SK-N-SH (cell line): ENCODE measurements around the gene HERC4. TPM values are rescaled to one million over a fixed set of nuclear protein-coding genes. Genes with fewer than 3 reads are reported as not detected.
"Not testable (repeated sequence)": the region's sequence is repeated elsewhere in the genome, so short reads cannot be mapped to it uniquely, and the experiment has no call there.

Experiments used
- CTCF ChIA-PET: fragments of 300-600, 350-600 bp; formaldehyde crosslinking; extraction: SDS; loops from one replicate; lab custom pipeline; 2021; lab: Yijun Ruan, JAX
- POLR2A ChIA-PET: fragments of 350-600 bp; sonication (Branson Sonifier 250); formaldehyde crosslinking; extraction: SDS; loops from one replicate; lab custom pipeline; 2020; ENCODE audit warnings: antibody characterized with exemption, inconsistent platforms; lab: Yijun Ruan, JAX
- DNase-seq: peaks from one replicate; pipeline ENCODE4 v3.0.0; 2012
- H2AFZ ChIP-seq: fragments of 200-600 bp; sonication (generic); 2 replicates; pipeline ENCODE4 v1.8.1; 2016; ENCODE audit warnings: antibody characterized with exemption, mild to moderate bottlenecking, low read depth
- H3F3A ChIP-seq: fragments of 200-600 bp; sonication (generic); replicated peaks from 2 replicates; pipeline ENCODE3; 2016; ENCODE audit warnings: antibody characterized with exemption, mild to moderate bottlenecking; ENCODE audit not compliant: insufficient read depth
- H3K27ac ChIP-seq, 2 experiments: fragments of 200-500 bp in 1 of 2; fragments of 200-600 bp in 1 of 2; sonication (Bioruptor generic) in 1 of 2; sonication (generic), shearing (Covaris generic) in 1 of 2; 2 replicates each; pipeline versions ENCODE4 v1.5.1 to v1.6.1; 2014 to 2016; ENCODE audit warnings: low read depth in 2 of 2, inconsistent platforms in 1 of 2, low read length in 1 of 2, mild to moderate bottlenecking in 1 of 2, mixed read lengths in 1 of 2
- H3K27me3 ChIP-seq: fragments of 200-600 bp; sonication (generic), shearing (Covaris generic); 2 replicates; pipeline ENCODE4 v1.6.1; 2016; ENCODE audit warnings: mixed run types; ENCODE audit not compliant: insufficient read depth
- H3K36me3 ChIP-seq, 2 experiments: fragments of 200-500 bp in 1 of 2; fragments of 200-600 bp in 1 of 2; sonication (Bioruptor generic) in 1 of 2; sonication (generic) in 1 of 2; replicated peaks in 1 of 2; 2 replicates each; pipeline versions ENCODE3 to v1.5.1; 2014 to 2016; ENCODE audit warnings: low read length in 1 of 2, mild to moderate bottlenecking in 1 of 2; ENCODE audit not compliant: insufficient read depth in 2 of 2, control insufficient read depth in 1 of 2
- H3K4me1 ChIP-seq, 2 experiments: fragments of 200-500 bp in 1 of 2; fragments of 200-600 bp in 1 of 2; sonication (Bioruptor generic) in 1 of 2; sonication (generic), shearing (Covaris generic) in 1 of 2; 2 replicates each; pipeline versions ENCODE4 v1.5.1 to v1.6.1; 2014 to 2016; ENCODE audit warnings: low read depth in 1 of 2, low read length in 1 of 2, mixed run types in 1 of 2; ENCODE audit not compliant: insufficient read depth in 2 of 2, control insufficient read depth in 1 of 2
- H3K4me2 ChIP-seq: fragments of 200-600 bp; sonication (generic), shearing (Covaris generic); 2 replicates; pipeline ENCODE4 v1.6.1; 2017; ENCODE audit warnings: mixed run types
- H3K4me3 ChIP-seq, 2 experiments: fragments of 200-500 bp in 1 of 2; fragments of 200-600 bp in 1 of 2; sonication (Bioruptor generic) in 1 of 2; sonication (generic), shearing (Covaris generic) in 1 of 2; 2 replicates each; pipeline versions ENCODE4 v1.5.1 to v1.8.1; 2014 to 2016; ENCODE audit warnings: low read depth in 2 of 2, inconsistent platforms in 1 of 2, low read length in 1 of 2, mild to moderate bottlenecking in 1 of 2, mixed read lengths in 1 of 2, moderate library complexity in 1 of 2
- H3K79me2 ChIP-seq: fragments of 200-600 bp; sonication (generic); 2 replicates; pipeline ENCODE4 v1.8.1; 2017; ENCODE audit warnings: mild to moderate bottlenecking; ENCODE audit not compliant: insufficient read depth
- H3K9ac ChIP-seq: fragments of 200-600 bp; sonication (generic); 2 replicates; pipeline ENCODE4 v1.6.1; 2017; ENCODE audit warnings: mixed run types
- H3K9me2 ChIP-seq: fragments of 200-600 bp; sonication (generic); 2 replicates; pipeline ENCODE4 v1.6.1; 2017; ENCODE audit warnings: mixed run types
- H3K9me3 ChIP-seq: fragments of 200-600 bp; sonication (generic); 2 replicates; pipeline ENCODE4 v1.6.1; 2017; ENCODE audit warnings: mixed run types, mild to moderate bottlenecking, moderate library complexity
- H4K20me1 ChIP-seq: fragments of 200-600 bp; sonication (generic); 2 replicates; pipeline ENCODE4 v1.6.1; 2017; ENCODE audit warnings: mild to moderate bottlenecking, mixed run types; ENCODE audit not compliant: insufficient read depth
- CHD2 ChIP-seq: fragments of 150-350 bp; IDR thresholded peaks from 2 replicates; pipeline ENCODE4 v1.6.1; 2018; ENCODE audit warnings: low read length; ENCODE audit not compliant: partially characterized antibody
- ELF1 ChIP-seq: IDR thresholded peaks from 2 replicates; pipeline ENCODE4 v1.4.0; 2012
- EP300 ChIP-seq, 2 experiments: IDR thresholded peaks; 2 replicates each; pipeline versions ENCODE4 v1.4.0 to v1.6.1; 2012; ENCODE audit warnings: borderline replicate concordance in 1 of 2, low read depth in 1 of 2, low read length in 1 of 2
- EZH2phosphoT487 ChIP-seq: fragments of 200-600 bp; sonication (generic); IDR thresholded peaks from 2 replicates; pipeline ENCODE4 v1.6.1; 2017; ENCODE audit warnings: low read depth, mixed run types, mild to moderate bottlenecking, antibody characterized with exemption, moderate library complexity, borderline replicate concordance
- GATA2 ChIP-seq: sonication (generic); formaldehyde crosslinking; IDR thresholded peaks from 2 replicates; pipeline ENCODE4 v1.5.0; 2020; ENCODE audit warnings: mild to moderate bottlenecking, missing genetic modification reagents
- MEF2A ChIP-seq: IDR thresholded peaks from 2 replicates; pipeline ENCODE4 v1.4.0; 2012; ENCODE audit warnings: low read depth, borderline replicate concordance
- NFIC ChIP-seq: IDR thresholded peaks from 2 replicates; pipeline ENCODE4 v1.4.0; 2012; ENCODE audit warnings: borderline replicate concordance
- POLR2AphosphoS5 ChIP-seq: IDR thresholded peaks from 2 replicates; pipeline ENCODE4 v1.6.1; 2012; ENCODE audit warnings: low read depth, low read length
- RXRA ChIP-seq: IDR thresholded peaks from 2 replicates; pipeline ENCODE4 v1.4.0; 2012; ENCODE audit warnings: low read depth, mild to moderate bottlenecking, borderline replicate concordance
- TAF1 ChIP-seq: IDR thresholded peaks from 2 replicates; pipeline ENCODE4 v1.6.1; 2012; ENCODE audit warnings: low read depth, mild to moderate bottlenecking, low read length, moderate library complexity, borderline replicate concordance
- TEAD4 ChIP-seq: IDR thresholded peaks from 2 replicates; pipeline ENCODE4 v1.4.0; 2012; ENCODE audit warnings: mild to moderate bottlenecking, borderline replicate concordance; ENCODE audit not compliant: insufficient read depth
- YY1 ChIP-seq: IDR thresholded peaks from 2 replicates; pipeline ENCODE4 v1.4.0; 2012; ENCODE audit warnings: low read depth, mild to moderate bottlenecking
- WGBS: methylation state at CpG from one replicate; pipeline ENCODE4 v1.1.6; 2017; ENCODE audit warnings: low lambda C conversion rate; 5-methylcytosine and 5-hydroxymethylcytosine counted together
- polyA plus RNA-seq, 3 experiments: library from polyadenylated mRNA; depleted of rRNA; stranded (reverse); fragments of >200 nt; gene quantifications; 2 replicates each; pipeline ENCODE4 v1.2.3, GENCODE V29; 2012
- TF ChIP-seq, protein P1 (sequence below): IDR thresholded peaks from 2 replicates; pipeline ENCODE4; 2012
- TF ChIP-seq, protein P2 (sequence below): IDR thresholded peaks from 2 replicates; pipeline ENCODE4 v1.6.1; 2012; ENCODE audit warnings: mild to moderate bottlenecking, low read depth, low read length, moderate library complexity
- TF ChIP-seq, protein P3 (sequence below): IDR thresholded peaks from 2 replicates; pipeline ENCODE4 v1.4.0; 2012; ENCODE audit warnings: low read depth
- TF ChIP-seq, protein P4 (sequence below): fragments of 200-600 bp; sonication (generic); IDR thresholded peaks from 2 replicates; pipeline ENCODE4 v1.6.1; 2017; ENCODE audit warnings: antibody characterized with exemption, mild to moderate bottlenecking, moderate library complexity

Gene HERC4
- polyA plus RNA-seq, 1 of the 3 experiments (the other 2 are of a cell fraction), result 16.2 TPM

DNA sequence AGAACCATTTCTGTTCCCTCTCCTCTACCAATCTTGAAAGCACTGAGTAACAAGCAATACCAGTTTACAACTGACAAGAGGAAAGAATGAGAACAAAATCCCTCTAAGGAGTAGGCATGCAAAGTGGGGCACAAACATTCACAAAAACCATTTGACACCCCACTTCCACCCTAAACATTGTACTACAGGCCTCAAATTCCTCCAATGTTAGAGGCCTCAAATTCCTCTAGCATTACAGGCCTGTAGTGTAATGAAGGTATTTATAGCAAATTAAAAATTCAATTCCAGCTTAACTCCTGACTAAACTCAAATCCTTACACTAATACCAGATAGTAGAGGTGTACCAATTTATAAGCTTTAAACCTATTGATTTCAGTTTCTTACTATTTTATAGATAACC lies 105.2 kb downstream of the HERC4 start:
- ChIA-PET POLR2A (no interaction called here), CTCF (interaction anchor here (0.6 kb wide), 1 partner anchor 68 kb away, joined by 3 read pairs; no protein-coding TSS in a partner anchor)
- Histone ChIP-seq H3K36me3 (peaks cover 40 to 90% of the 10 kb centered on the region in 2 experiments), H3F3A (no peaks in the 10 kb centered on the region), H3K27ac (no peak overlapping the region), H3K4me1 (no peaks in the 10 kb centered on the region), H3K4me3 (no peak overlapping the region), H3K4me2 (no peak overlapping the region), H3K27me3 (no peaks in the 10 kb centered on the region), H3K9ac (no peak overlapping the region), H3K9me2 (0 out of 2 replicates have a peak, but pooled peaks cover 4% of the 10 kb centered on the region), H3K79me2 (peaks cover 30% of the 10 kb centered on the region), H4K20me1 (no peaks in the 10 kb centered on the region), H3K9me3 (peaks cover 13% of the 10 kb centered on the region; the same call in 1 of the 2 replicates), H2AFZ (no peak overlapping the region)
- DNase-seq, result no peak
- no peak for TF ChIP-seq NFIC

DNA sequence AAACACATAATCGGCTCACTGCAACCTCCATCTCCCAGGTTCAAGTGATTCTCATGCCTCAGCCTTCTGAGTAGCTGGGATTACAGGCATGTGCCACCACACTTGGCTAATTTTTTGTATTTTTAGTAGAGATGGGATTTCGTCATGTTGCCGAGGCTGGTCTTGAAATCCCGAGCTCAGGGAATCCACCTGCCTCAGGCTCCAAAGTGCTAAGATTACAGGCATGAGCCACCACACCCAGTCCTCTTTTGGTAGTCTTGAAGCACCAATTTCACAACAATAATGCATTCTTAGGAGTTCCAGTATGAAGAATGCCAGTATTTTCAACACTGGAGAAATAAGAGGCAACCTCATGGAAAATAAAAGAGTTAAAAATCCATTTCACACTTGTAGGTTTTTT lies 109.0 kb downstream of the HERC4 start:
- H3K27ac ChIP-seq, H2AFZ ChIP-seq, POLR2A ChIA-PET, H3F3A ChIP-seq, H4K20me1 ChIP-seq, H3K9me2 ChIP-seq, H3K27me3 ChIP-seq, H3K9me3 ChIP-seq, H3K9ac ChIP-seq, H3K4me1 ChIP-seq, H3K4me3 ChIP-seq, H3K4me2 ChIP-seq, CTCF ChIA-PET, DNase-seq: not testable (repeated sequence)
- 88% methylated on average over 4 of the region's 4 CpGs for WGBS
- Histone ChIP-seq H3K36me3 (peaks cover 49 to 85% of the 10 kb centered on the region in 2 experiments), H3K79me2 (peaks cover 26% of the 10 kb centered on the region)

DNA sequence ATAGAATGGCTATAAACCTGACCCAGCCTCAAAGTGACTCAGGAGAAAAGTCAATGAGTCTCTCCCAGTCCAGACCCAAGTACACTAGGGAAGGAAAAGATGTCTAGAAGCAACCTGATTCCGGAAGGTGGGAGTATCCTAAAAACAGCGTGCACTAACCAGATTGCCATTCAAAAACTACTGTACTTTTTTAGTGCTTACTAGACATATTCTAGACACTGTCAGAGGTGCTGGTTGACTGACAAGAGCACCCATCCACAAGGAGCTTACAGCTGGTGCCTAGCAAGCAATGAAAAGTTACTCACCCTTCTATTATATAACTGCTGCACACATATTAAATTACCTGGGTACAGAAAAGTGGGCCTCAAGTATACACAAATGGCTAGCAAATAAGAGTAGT lies 109.6 kb downstream of the HERC4 start:
- H3K4me2 ChIP-seq, result no peak overlapping the region
- no peak overlapping the region for H3K9ac ChIP-seq
- H3K4me1 ChIP-seq, result no peaks in the 10 kb centered on the region
- H4K20me1 ChIP-seq, result no peaks in the 10 kb centered on the region
- peaks cover 23% of the 10 kb centered on the region for H3K79me2 ChIP-seq
- peaks cover 53 to 80% of the 10 kb centered on the region in 2 experiments for H3K36me3 ChIP-seq
- POLR2A ChIA-PET, result no interaction called here
- H3K4me3 ChIP-seq, result no peak overlapping the region
- DNase-seq, result no peak
- H2AFZ ChIP-seq, result no peak overlapping the region
- CTCF ChIA-PET, result no interaction called here
- H3F3A ChIP-seq, result no peaks in the 10 kb centered on the region
- WGBS, result 95% methylated on average over 2 of the region's 2 CpGs
- no peak overlapping the region for H3K27ac ChIP-seq
- 0 out of 2 replicates have a peak, but pooled peaks cover 4% of the 10 kb centered on the region for H3K9me2 ChIP-seq
- no peaks in the 10 kb centered on the region for H3K9me3 ChIP-seq
- H3K27me3 ChIP-seq, result no peaks in the 10 kb centered on the region
- TF ChIP-seq, protein P1, sequence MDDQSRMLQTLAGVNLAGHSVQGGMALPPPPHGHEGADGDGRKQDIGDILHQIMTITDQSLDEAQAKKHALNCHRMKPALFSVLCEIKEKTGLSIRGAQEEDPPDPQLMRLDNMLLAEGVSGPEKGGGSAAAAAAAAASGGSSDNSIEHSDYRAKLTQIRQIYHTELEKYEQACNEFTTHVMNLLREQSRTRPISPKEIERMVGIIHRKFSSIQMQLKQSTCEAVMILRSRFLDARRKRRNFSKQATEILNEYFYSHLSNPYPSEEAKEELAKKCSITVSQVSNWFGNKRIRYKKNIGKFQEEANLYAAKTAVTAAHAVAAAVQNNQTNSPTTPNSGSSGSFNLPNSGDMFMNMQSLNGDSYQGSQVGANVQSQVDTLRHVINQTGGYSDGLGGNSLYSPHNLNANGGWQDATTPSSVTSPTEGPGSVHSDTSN, result no peak
- TF ChIP-seq NFIC, result no peak
- TF ChIP-seq ELF1, result no peak
- TF ChIP-seq, protein P2, sequence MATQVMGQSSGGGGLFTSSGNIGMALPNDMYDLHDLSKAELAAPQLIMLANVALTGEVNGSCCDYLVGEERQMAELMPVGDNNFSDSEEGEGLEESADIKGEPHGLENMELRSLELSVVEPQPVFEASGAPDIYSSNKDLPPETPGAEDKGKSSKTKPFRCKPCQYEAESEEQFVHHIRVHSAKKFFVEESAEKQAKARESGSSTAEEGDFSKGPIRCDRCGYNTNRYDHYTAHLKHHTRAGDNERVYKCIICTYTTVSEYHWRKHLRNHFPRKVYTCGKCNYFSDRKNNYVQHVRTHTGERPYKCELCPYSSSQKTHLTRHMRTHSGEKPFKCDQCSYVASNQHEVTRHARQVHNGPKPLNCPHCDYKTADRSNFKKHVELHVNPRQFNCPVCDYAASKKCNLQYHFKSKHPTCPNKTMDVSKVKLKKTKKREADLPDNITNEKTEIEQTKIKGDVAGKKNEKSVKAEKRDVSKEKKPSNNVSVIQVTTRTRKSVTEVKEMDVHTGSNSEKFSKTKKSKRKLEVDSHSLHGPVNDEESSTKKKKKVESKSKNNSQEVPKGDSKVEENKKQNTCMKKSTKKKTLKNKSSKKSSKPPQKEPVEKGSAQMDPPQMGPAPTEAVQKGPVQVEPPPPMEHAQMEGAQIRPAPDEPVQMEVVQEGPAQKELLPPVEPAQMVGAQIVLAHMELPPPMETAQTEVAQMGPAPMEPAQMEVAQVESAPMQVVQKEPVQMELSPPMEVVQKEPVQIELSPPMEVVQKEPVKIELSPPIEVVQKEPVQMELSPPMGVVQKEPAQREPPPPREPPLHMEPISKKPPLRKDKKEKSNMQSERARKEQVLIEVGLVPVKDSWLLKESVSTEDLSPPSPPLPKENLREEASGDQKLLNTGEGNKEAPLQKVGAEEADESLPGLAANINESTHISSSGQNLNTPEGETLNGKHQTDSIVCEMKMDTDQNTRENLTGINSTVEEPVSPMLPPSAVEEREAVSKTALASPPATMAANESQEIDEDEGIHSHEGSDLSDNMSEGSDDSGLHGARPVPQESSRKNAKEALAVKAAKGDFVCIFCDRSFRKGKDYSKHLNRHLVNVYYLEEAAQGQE, result no peak
- TF ChIP-seq, protein P3, sequence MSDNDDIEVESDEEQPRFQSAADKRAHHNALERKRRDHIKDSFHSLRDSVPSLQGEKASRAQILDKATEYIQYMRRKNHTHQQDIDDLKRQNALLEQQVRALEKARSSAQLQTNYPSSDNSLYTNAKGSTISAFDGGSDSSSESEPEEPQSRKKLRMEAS, result no peak
- no peak for TF ChIP-seq CHD2
- no peak for TF ChIP-seq TEAD4
- no peak for TF ChIP-seq EP300 (IDR thresholded peaks at IDR 0.05; ENCODE audit: borderline replicate concordance in 1 of 2, low read depth in 1 of 2, low read length in 1 of 2)
- TF ChIP-seq, protein P4, sequence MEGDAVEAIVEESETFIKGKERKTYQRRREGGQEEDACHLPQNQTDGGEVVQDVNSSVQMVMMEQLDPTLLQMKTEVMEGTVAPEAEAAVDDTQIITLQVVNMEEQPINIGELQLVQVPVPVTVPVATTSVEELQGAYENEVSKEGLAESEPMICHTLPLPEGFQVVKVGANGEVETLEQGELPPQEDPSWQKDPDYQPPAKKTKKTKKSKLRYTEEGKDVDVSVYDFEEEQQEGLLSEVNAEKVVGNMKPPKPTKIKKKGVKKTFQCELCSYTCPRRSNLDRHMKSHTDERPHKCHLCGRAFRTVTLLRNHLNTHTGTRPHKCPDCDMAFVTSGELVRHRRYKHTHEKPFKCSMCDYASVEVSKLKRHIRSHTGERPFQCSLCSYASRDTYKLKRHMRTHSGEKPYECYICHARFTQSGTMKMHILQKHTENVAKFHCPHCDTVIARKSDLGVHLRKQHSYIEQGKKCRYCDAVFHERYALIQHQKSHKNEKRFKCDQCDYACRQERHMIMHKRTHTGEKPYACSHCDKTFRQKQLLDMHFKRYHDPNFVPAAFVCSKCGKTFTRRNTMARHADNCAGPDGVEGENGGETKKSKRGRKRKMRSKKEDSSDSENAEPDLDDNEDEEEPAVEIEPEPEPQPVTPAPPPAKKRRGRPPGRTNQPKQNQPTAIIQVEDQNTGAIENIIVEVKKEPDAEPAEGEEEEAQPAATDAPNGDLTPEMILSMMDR, result no peak
- no peak for TF ChIP-seq YY1
- TF ChIP-seq RXRA, result no peak
- no peak for TF ChIP-seq MEF2A
- TF ChIP-seq GATA2 (CRISPR knock-in tag), result no peak
- TF ChIP-seq POLR2AphosphoS5, result no peak
- no peak for TF ChIP-seq TAF1
- no peak for TF ChIP-seq EZH2phosphoT487
